ENCODE data around the gene EMCN. TPM values are rescaled to one million over a fixed set of nuclear protein-coding genes. Genes with fewer than 3 reads are reported as not detected.

EMCN gene
- total RNA-seq, 1 donor from 2014 or later = 4.3 TPM

GRCh38 chr4:100508691-100509090 is 9.1 kb downstream of the EMCN start:
- H3K4me3 Mint-ChIP-seq = no peak overlapping the region
- H3K27me3 Mint-ChIP-seq (ENCODE audit: low read depth) = no peaks in the 10 kb centered on the region
- TF ChIP-seq CTCF (IDR thresholded peaks at IDR 0.05; ENCODE audit: unreplicated experiment) = no peak
- DNase-seq (ENCODE audit: low spot score in 2 of 2, unreplicated experiment in 2 of 2) = no peak
- H3K4me1 Mint-ChIP-seq = peaks cover 6% of the 10 kb centered on the region
- no peaks in the 10 kb centered on the region for H3K36me3 Mint-ChIP-seq
- no peak overlapping the region for H3K27ac Mint-ChIP-seq
- H3K9me3 Mint-ChIP-seq = peaks cover 10% of the 10 kb centered on the region

DNA sequence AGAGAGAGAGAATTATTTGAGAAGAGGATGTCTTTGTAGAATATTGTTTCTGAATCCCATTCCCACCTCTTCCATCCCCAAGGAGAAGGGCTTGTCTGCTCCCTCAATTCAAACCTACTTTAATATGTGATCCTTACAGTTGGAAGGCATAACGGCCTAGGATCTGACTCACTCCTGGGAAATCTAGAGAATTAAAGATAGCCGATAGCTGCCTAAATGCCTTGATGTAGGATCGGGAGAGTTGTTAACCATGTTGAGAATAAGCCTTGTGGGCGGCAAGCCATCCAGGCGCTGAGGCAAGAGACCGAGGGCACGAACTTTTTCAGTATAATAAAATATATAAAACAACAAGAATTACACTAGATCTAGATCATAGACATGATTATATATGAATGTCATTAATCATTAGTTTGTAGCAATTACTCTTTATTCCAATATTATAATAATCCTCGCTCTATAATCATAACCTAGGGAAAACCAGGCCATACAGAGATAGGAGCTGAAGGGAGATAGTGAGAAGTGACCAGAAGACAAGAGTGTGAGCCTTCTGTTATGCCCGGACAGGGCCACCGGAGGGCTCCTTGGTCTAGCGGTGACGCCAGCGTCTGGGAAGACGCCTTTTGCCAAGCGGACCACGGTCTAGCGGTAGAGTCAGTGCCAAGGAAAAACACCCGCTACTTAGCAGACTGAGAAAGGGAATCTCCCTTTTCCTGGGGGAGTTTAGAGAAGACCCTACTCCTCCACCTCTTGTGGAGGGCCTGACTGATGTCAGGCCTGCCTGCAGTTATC is 13.5 kb downstream of the EMCN start:
- Mint-ChIP-seq H3K36me3 (no peaks in the 10 kb centered on the region), H3K4me1 (no peaks in the 10 kb centered on the region), H3K9me3 (peaks cover 10% of the 10 kb centered on the region), H3K27me3 (ENCODE audit: low read depth) (no peaks in the 10 kb centered on the region), H3K4me3 (no peak overlapping the region), H3K27ac (no peak overlapping the region)
- DNase-seq (ENCODE audit: low spot score in 2 of 2, unreplicated experiment in 2 of 2) = no peak
- no peak for TF ChIP-seq CTCF (IDR thresholded peaks at IDR 0.05; ENCODE audit: unreplicated experiment)

- no peak for TF ChIP-seq CTCF (IDR thresholded peaks at IDR 0.05; ENCODE audit: unreplicated experiment)
- H3K4me3 Mint-ChIP-seq = no peak overlapping the region
- H3K27ac Mint-ChIP-seq = no peak overlapping the region
- no peak for DNase-seq (ENCODE audit: low spot score in 2 of 2, unreplicated experiment in 2 of 2)
- no peaks in the 10 kb centered on the region for H3K27me3 Mint-ChIP-seq (ENCODE audit: low read depth)
- H3K4me1 Mint-ChIP-seq = no peaks in the 10 kb centered on the region
- no peaks in the 10 kb centered on the region for H3K36me3 Mint-ChIP-seq
- H3K9me3 Mint-ChIP-seq = no peaks in the 10 kb centered on the region
These were observed 20.0 kb downstream of the EMCN start for GRCh38 chr4:100497791-100498190.

DNA sequence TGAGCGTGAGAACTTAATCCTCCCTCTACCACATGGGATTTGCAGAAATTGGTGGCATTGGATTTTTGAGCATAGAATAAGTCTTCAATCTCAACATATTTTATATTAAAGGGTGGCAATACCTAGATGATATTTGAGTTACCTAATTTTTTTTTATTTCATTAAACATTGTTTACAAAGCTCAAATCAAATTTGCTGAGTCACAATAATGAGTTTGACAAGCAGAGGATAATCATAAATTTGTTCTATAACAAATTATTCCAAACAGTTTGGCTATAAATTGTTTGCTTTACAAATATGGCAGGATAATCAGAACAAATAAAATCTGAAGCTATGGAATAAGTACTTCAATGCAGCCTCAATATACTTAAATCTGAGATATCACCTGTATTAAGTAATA is 22.7 kb downstream of the EMCN start:
- H3K9me3 Mint-ChIP-seq = peaks cover 16% of the 10 kb centered on the region
- DNase-seq (ENCODE audit: low spot score in 2 of 2, unreplicated experiment in 2 of 2) = no peak
- peaks cover 4% of the 10 kb centered on the region for H3K36me3 Mint-ChIP-seq
- no peak overlapping the region for H3K4me3 Mint-ChIP-seq
- TF ChIP-seq CTCF (IDR thresholded peaks at IDR 0.05; ENCODE audit: unreplicated experiment) = no peak
- H3K27ac Mint-ChIP-seq = no peak overlapping the region
- H3K27me3 Mint-ChIP-seq (ENCODE audit: low read depth) = no peaks in the 10 kb centered on the region
- no peaks in the 10 kb centered on the region for H3K4me1 Mint-ChIP-seq

DNA sequence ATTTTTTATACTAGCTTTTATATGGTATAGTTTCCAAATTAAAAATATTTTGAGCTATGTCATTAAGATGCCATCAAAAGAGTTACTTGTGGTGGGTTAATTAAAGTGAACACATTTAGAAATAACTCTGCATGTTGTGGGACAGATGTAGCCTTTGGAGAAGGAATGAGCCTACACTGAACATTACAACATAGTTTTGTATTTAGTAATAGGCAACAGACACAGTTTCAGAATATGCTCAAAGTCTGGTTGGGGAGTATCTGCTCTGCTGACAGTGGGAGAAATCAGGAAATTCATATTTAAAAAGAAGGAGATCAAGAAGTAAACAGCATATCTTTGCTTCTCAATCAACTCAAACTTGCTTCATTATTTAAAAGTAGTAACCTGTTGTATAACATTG is 23.7 kb downstream of the EMCN start:
- no peak overlapping the region for H3K4me3 Mint-ChIP-seq
- no peak for TF ChIP-seq CTCF (IDR thresholded peaks at IDR 0.05; ENCODE audit: unreplicated experiment)
- no peak for DNase-seq (ENCODE audit: low spot score in 2 of 2, unreplicated experiment in 2 of 2)
- H3K9me3 Mint-ChIP-seq = peaks cover 16% of the 10 kb centered on the region
- peaks cover 4% of the 10 kb centered on the region for H3K36me3 Mint-ChIP-seq
- no peaks in the 10 kb centered on the region for H3K4me1 Mint-ChIP-seq
- H3K27me3 Mint-ChIP-seq (ENCODE audit: low read depth) = no peaks in the 10 kb centered on the region
- H3K27ac Mint-ChIP-seq = no peak overlapping the region

Data from mesothelial cell of epicardium (in vitro differentiated cells).